GM18907 (cell line): ENCODE results near the gene MS4A2.
"Not testable (repeated sequence)": the region's sequence is repeated elsewhere in the genome, so short reads cannot be mapped to it uniquely, and the experiment has no call there.

ENCODE experiments used
- ATAC-seq: cut with Tn5 transposase; IDR thresholded peaks from one replicate; pipeline ENCODE4 v1.9.1; 2021; ENCODE audit warnings: mild to moderate bottlenecking, moderate library complexity; ENCODE audit not compliant: unreplicated experiment

MS4A2 gene

GRCh38 chr11:60088364-60088763, at the start of gene MS4A2:
Gene MS4A2 (plus strand): TSS chr11:60088664. CDS start chr11:60088766, 102 bp downstream.
- ATAC-seq = no peak

GRCh38 chr11:60040109-60040508, 48.4 kb upstream of the MS4A2 start, which contains the start of gene OOSP2:
Gene OOSP2 (plus strand): TSS chr11:60040409. CDS start chr11:60040460, 51 bp downstream.
- ATAC-seq = no peak

GRCh38 chr11:60050422-60050821, 38.0 kb upstream of the MS4A2 start:
- ATAC-seq = not testable (repeated sequence)

- not testable (repeated sequence) for ATAC-seq
Observed at GRCh38 chr11:60050839-60051238, 37.6 kb upstream of the MS4A2 start.

GRCh38 chr11:60056349-60056969, 32.0 kb upstream of the MS4A2 start, which contains the start of gene MS4A3:
Gene MS4A3 (plus strand): TSS chr11:60056665. CDS start chr11:60061161, 4,496 bp downstream.
- ATAC-seq = no peak

GRCh38 chr11:60059052-60059451, 29.4 kb upstream of the MS4A2 start:
- ATAC-seq = no peak

- ATAC-seq = no peak
Observed at GRCh38 chr11:60059521-60060240, 28.8 kb upstream of the MS4A2 start.

- ATAC-seq = no peak
Observed at GRCh38 chr11:60064111-60064510, 24.4 kb upstream of the MS4A2 start.

GRCh38 chr11:60065801-60066200, 22.7 kb upstream of the MS4A2 start:
- ATAC-seq = no peak

GRCh38 chr11:60069450-60069849, 19.0 kb upstream of the MS4A2 start:
- ATAC-seq = no peak

GRCh38 chr11:60071644-60072043, 16.8 kb upstream of the MS4A2 start:
- not testable (repeated sequence) for ATAC-seq

- no peak for ATAC-seq
Observed at GRCh38 chr11:60077216-60077817, 11.1 kb upstream of the MS4A2 start.

- no peak for ATAC-seq
Observed at GRCh38 chr11:60077981-60078380, 10.5 kb upstream of the MS4A2 start.

- no peak for ATAC-seq
Observed at GRCh38 chr11:60078745-60079144, 9.7 kb upstream of the MS4A2 start.

GRCh38 chr11:60080535-60080934, 7.9 kb upstream of the MS4A2 start:
- ATAC-seq = no peak

- ATAC-seq = no peak
Observed at GRCh38 chr11:60084631-60085273, 3.7 kb upstream of the MS4A2 start.

GRCh38 chr11:60085909-60086308, 2.6 kb upstream of the MS4A2 start:
- no peak for ATAC-seq

GRCh38 chr11:60087239-60087638, 1.2 kb upstream of the MS4A2 start:
- ATAC-seq = no peak

- ATAC-seq = no peak
Observed at GRCh38 chr11:60095477-60096120, 7.1 kb downstream of the MS4A2 start.

- ATAC-seq = no peak
Observed at GRCh38 chr11:60097189-60097588, 8.7 kb downstream of the MS4A2 start.

GRCh38 chr11:60098508-60098907, 10.0 kb downstream of the MS4A2 start:
- ATAC-seq = peak; percentile 99
